ENCODE data around the gene SMIM43. TPM values are rescaled to one million over a fixed set of nuclear protein-coding genes. Genes with fewer than 3 reads are reported as not detected.

Gene SMIM43
- total and polyA plus RNA-seq, 7 donors, result 0.03 TPM; not detected in 5

DNA sequence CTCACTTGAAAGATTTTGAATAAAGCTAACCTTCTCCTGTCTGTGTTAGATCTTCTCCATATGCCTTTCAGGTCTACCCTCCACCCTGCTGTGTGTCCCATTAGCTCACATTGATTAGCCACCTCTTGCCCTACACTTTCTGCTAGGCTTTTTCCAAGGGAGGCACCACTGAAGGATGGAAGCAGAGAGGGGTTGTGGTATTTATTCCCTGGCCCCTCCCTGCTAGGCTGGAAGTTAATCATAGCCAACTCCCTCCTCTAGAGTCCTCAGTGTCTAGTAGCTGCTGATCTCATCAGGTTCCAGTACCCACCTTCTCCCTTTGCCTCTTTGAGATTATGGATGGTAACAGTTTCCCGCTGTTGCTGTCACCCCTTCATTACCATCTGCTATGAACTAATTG, 8.9 kb upstream of the SMIM43 start:
- intact Hi-C loops (cut with DNase I), result no loop called here
- H3K27me3 ChIP-seq (ENCODE audit: insufficient read depth in 3 of 3, low read length in 2 of 3), result peaks cover 2 to 4% (median 3%) of the 10 kb centered on the region in 3 donors
- no peaks in the 10 kb centered on the region for H3K9me3 ChIP-seq
- WGBS, 3 donors, result 88 to 92% (median 89%) methylated on average over 1 of the region's 1 CpG
- ATAC-seq (no peak), DNase-seq (no peak)
- no peaks in the 10 kb centered on the region for H3K36me3 ChIP-seq (ENCODE audit: insufficient read depth in 1 of 2, low read depth in 1 of 2)
- TF ChIP-seq, protein P1, sequence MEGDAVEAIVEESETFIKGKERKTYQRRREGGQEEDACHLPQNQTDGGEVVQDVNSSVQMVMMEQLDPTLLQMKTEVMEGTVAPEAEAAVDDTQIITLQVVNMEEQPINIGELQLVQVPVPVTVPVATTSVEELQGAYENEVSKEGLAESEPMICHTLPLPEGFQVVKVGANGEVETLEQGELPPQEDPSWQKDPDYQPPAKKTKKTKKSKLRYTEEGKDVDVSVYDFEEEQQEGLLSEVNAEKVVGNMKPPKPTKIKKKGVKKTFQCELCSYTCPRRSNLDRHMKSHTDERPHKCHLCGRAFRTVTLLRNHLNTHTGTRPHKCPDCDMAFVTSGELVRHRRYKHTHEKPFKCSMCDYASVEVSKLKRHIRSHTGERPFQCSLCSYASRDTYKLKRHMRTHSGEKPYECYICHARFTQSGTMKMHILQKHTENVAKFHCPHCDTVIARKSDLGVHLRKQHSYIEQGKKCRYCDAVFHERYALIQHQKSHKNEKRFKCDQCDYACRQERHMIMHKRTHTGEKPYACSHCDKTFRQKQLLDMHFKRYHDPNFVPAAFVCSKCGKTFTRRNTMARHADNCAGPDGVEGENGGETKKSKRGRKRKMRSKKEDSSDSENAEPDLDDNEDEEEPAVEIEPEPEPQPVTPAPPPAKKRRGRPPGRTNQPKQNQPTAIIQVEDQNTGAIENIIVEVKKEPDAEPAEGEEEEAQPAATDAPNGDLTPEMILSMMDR (IDR thresholded peaks at IDR 0.05), result no peak
- H3K27ac ChIP-seq, result no peak overlapping the region
- no peak overlapping the region for H3K4me3 ChIP-seq
- H3K4me1 ChIP-seq, result no peaks in the 10 kb centered on the region

DNA sequence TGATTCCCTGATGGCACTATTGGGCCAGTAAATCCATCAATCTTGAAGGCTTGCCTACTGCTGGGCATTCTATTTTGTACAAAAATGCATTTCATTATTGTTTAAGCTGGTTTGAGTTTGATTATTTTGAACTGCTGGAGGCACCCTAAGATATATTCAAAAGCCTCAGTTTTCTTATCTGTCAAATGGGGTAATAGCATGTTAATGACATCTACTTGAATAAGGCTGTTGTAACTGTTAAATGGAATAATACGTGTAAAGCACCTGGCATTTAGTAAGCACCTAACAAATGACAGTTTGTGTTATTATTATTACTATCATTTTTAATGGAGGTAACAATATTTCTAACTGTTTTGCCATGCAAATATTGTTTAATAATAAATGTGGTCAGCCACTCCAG, 6.9 kb upstream of the SMIM43 start:
- DNase-seq (no peak), ATAC-seq (no peak)
- no peak overlapping the region for H3K27ac ChIP-seq
- 88 to 100% (median 89%) methylated on average over 1 of the region's 1 CpG for WGBS, 3 donors
- TF ChIP-seq, protein P1 (IDR thresholded peaks at IDR 0.05), result no peak
- H3K36me3 ChIP-seq (ENCODE audit: insufficient read depth in 1 of 2, low read depth in 1 of 2), result no peaks in the 10 kb centered on the region
- intact Hi-C loops (cut with DNase I), result no loop called here
- no peaks in the 10 kb centered on the region for H3K4me1 ChIP-seq
- H3K9me3 ChIP-seq, result no peaks in the 10 kb centered on the region
- H3K27me3 ChIP-seq (ENCODE audit: insufficient read depth in 3 of 3, low read length in 2 of 3), result peaks cover 0 to 6% (median 3%) of the 10 kb centered on the region in 3 donors
- no peak overlapping the region for H3K4me3 ChIP-seq

DNA sequence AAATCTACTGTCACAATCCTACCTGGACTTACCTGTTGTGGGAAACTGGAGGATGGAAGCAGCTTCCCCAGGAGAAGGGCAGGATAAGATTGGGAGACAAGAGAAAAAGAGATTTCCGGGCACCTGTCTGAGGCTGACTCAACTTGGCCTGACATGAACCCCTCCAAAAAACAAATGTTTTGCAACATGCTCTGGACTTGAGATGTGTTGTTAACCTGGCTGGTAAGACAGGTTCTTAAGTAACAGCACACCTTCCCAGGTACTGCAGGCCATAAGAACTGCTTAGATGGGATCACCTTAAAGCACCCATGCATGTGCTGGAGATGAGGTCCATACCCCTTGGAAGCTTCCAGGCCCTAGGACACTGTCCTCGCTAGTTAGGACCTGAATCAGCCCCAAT, 4.4 kb upstream of the SMIM43 start:
- intact Hi-C loops (cut with DNase I), result no loop called here
- Histone ChIP-seq H3K9me3 (no peaks in the 10 kb centered on the region), H3K27me3 (ENCODE audit: insufficient read depth in 3 of 3, low read length in 2 of 3) (peaks cover 0 to 20% (median 16%) of the 10 kb centered on the region in 3 donors)

DNA sequence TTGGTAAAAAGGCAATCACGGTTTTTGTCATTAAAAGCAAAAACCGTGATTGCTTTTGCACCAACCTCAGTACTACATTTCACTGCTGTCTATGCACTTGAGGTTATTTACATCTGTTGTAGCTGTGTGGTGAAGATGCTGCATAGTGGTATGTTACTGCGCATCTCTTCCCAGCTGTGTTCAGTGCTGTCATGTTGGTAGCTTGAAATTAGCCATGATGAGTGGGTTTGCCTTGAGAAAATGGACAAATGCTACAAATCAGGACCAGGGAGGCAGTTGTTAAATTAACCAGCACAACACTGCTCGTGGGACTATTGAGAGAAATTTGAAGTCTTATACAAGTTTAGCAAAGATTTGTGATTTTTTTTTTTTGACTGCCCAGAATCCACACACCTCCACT, 2.2 kb upstream of the SMIM43 start:
- WGBS, 3 donors, result 91 to 94% (median 92%) methylated on average over 4 of the region's 4 CpGs
- peaks cover 0 to 39% (median 18%) of the 10 kb centered on the region in 3 donors for H3K27me3 ChIP-seq (ENCODE audit: insufficient read depth in 3 of 3, low read length in 2 of 3)
- no peak overlapping the region for H3K4me3 ChIP-seq
- ATAC-seq, result no peak
- H3K9me3 ChIP-seq, result no peaks in the 10 kb centered on the region
- intact Hi-C loops (cut with DNase I), result no loop called here
- H3K4me1 ChIP-seq, result peaks cover 8% of the 10 kb centered on the region
- TF ChIP-seq, protein P1 (IDR thresholded peaks at IDR 0.05), result no peak
- no peak overlapping the region for H3K27ac ChIP-seq
- no peak for DNase-seq
- no peaks in the 10 kb centered on the region for H3K36me3 ChIP-seq (ENCODE audit: insufficient read depth in 1 of 2, low read depth in 1 of 2)

More for the DNA sequence above, 4.4 kb upstream of the SMIM43 start:
- DNase-seq (no peak), ATAC-seq (no peak)
- no peaks in the 10 kb centered on the region for H3K36me3 ChIP-seq (ENCODE audit: insufficient read depth in 1 of 2, low read depth in 1 of 2)
- no peak overlapping the region for H3K27ac ChIP-seq
- no peak overlapping the region for H3K4me3 ChIP-seq
- 89 to 93% (median 90%) methylated on average over 2 of the region's 2 CpGs for WGBS, 3 donors
- H3K4me1 ChIP-seq, result peaks cover 8% of the 10 kb centered on the region
- TF ChIP-seq, protein P1 (IDR thresholded peaks at IDR 0.05), result no peak

DNA sequence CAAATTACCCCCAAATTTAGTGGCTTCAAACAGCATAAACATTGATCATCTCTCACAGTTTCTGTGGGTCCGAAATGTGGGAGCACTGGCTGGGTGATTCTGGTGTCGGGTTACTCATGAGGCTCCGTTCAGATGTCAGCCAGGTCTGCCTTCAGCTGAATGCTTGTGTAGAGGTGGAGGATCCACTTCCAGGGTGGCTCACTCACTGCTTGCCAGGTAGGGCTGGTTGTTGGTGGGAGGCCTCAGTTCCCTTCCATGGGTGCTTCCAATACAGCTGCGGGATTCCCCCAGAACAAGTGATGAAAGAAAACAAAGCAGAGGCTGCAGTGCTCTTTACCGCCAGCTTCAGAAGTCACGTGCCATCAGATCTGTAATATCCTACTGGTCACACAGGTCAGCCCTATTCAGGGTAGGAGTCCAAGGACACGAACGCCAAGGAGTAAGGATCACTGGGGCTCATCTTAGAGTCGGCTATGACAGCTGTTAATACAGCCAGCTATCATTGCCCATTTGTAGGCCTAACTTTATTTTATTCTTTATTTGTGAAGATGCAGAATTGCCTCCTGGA, 1.1 kb upstream of the SMIM43 start:
- Histone ChIP-seq H3K27ac (no peak overlapping the region), H3K4me3 (no peak overlapping the region), H3K4me1 (peaks cover 8% of the 10 kb centered on the region), H3K9me3 (no peaks in the 10 kb centered on the region), H3K36me3 (ENCODE audit: insufficient read depth in 1 of 2, low read depth in 1 of 2) (no peaks in the 10 kb centered on the region), H3K27me3 (ENCODE audit: insufficient read depth in 3 of 3, low read length in 2 of 3) (peaks cover 0 to 43% (median 18%) of the 10 kb centered on the region in 3 donors)
- TF ChIP-seq, protein P1 (IDR thresholded peaks at IDR 0.05), result no peak
- ATAC-seq, result no peak
- no peak for DNase-seq
- WGBS, 3 donors, result 76 to 85% (median 82%) methylated on average over 9 of the region's 9 CpGs
- intact Hi-C loops (cut with DNase I), result no loop called here
